NCI-H146 treated with DMSO at 0.1 percent for 48 hours (cell line): ENCODE measurements around the gene ZNF668.
"Not testable (repeated sequence)": the region's sequence is repeated elsewhere in the genome, so short reads cannot be mapped to it uniquely, and the experiment has no call there.

Experiments
- DNase-seq: peaks from one replicate; lab custom pipeline; 2025; ENCODE audit not compliant: unreplicated experiment; lab: John Stamatoyannopoulos, UW

ZNF668 gene

GRCh38 chr16:31061126-31061812 is 12.8 kb downstream of the ZNF668 start:
- no peak for DNase-seq

- no peak for DNase-seq
These were observed 18.4 kb downstream of the ZNF668 start for GRCh38 chr16:31055613-31056012.

- no peak for DNase-seq
These were observed 21.9 kb downstream of the ZNF668 start for GRCh38 chr16:31052114-31052513.

- no peak for DNase-seq
These were observed 23.6 kb downstream of the ZNF668 start for GRCh38 chr16:31050280-31051030.

- no peak for DNase-seq
These were observed 30.1 kb downstream of the ZNF668 start for GRCh38 chr16:31043898-31044481.

GRCh38 chr16:31043352-31043751 is 30.7 kb downstream of the ZNF668 start:
- DNase-seq: no peak

- DNase-seq: no peak
These were observed 31.2 kb downstream of the ZNF668 start for GRCh38 chr16:31042866-31043265.

- DNase-seq: no peak
These were observed 35.0 kb downstream of the ZNF668 start for GRCh38 chr16:31038993-31039392.

- DNase-seq: no peak
These were observed 37.3 kb downstream of the ZNF668 start for GRCh38 chr16:31036691-31037090.

GRCh38 chr16:31033709-31034492 is 40.1 kb downstream of the ZNF668 start:
- peak; percentile 68 for DNase-seq

GRCh38 chr16:31032736-31033708 is 41.0 kb downstream of the ZNF668 start, which contains the start of gene STX4:
TSS of gene STX4 (plus strand) at chr16:31033558. CDS start at chr16:31033806, 248 bp downstream.
- peak; percentile 91 for DNase-seq

- no peak for DNase-seq
These were observed 42.8 kb downstream of the ZNF668 start for GRCh38 chr16:31031276-31031675.

- DNase-seq: no peak
These were observed 44.8 kb downstream of the ZNF668 start for GRCh38 chr16:31029272-31029671.

- DNase-seq: no peak
These were observed 48.7 kb downstream of the ZNF668 start for GRCh38 chr16:31025339-31025738.

GRCh38 chr16:31023627-31024226 is 50.3 kb downstream of the ZNF668 start:
- no peak for DNase-seq

- DNase-seq: no peak
These were observed 50.8 kb downstream of the ZNF668 start for GRCh38 chr16:31023252-31023602.

GRCh38 chr16:31022544-31023251 is 51.3 kb downstream of the ZNF668 start:
- DNase-seq: no peak

GRCh38 chr16:31020536-31020935 is 53.5 kb downstream of the ZNF668 start:
- DNase-seq: no peak

GRCh38 chr16:31017756-31018155 is 56.3 kb downstream of the ZNF668 start:
- not testable (repeated sequence) for DNase-seq
